Right atrium auricular region (tissue), 2 donors: Measurements from ENCODE around the gene INHBA. TPM values are rescaled to one million over a fixed set of nuclear protein-coding genes. Genes with fewer than 3 reads are reported as not detected.
A peak's percentile ranks its signal among the peaks of the same experiment; 100 is the strongest.

Source experiments
- DNase-seq: peaks from one replicate; pipeline ENCODE4 v3.0.0-alpha.2; 2019; ENCODE audit warnings: low spot score
- H3K27ac ChIP-seq, 2 donors: fragments of 200-600 bp; sonication (generic); 1 replicate in 1 of 2; 2 replicates in 1 of 2; pipeline ENCODE4 v1.5.1; 2016 to 2019
- H3K27me3 ChIP-seq, 2 donors: fragments of 200-600 bp; sonication (generic); one replicate each; pipeline versions ENCODE4 v1.5.1 to v1.6.0; 2017 to 2019
- H3K36me3 ChIP-seq: fragments of 200-600 bp; sonication (generic); one replicate; pipeline ENCODE4 v1.5.1; 2016
- H3K4me1 ChIP-seq, 2 donors: fragments of 200-600 bp; sonication (generic); one replicate each; pipeline versions ENCODE4 v1.5.1 to v1.6.0; 2017 to 2019
- H3K4me3 ChIP-seq, 2 donors: fragments of 200-600 bp; sonication (generic); 1 replicate in 1 of 2; 2 replicates in 1 of 2; pipeline ENCODE4 v1.5.1; 2017 to 2019; ENCODE audit warnings: mild to moderate bottlenecking in 1 of 2, moderate library complexity in 1 of 2
- H3K9me3 ChIP-seq, 2 donors: fragments of 200-600 bp; sonication (generic); one replicate each; pipeline ENCODE4 v1.5.1; 2019
- CTCF ChIP-seq, 2 donors: fragments of 200-600 bp; sonication (generic); IDR thresholded peaks; one replicate each; pipeline ENCODE4 v1.5.1; 2019; ENCODE audit warnings: antibody characterized with exemption in 2 of 2
- total RNA-seq, 2 donors: library from RNA; depleted of rRNA; stranded (reverse); fragments of >200 nt; gene quantifications; one replicate each; pipeline ENCODE4 v1.1.0, GENCODE V29; 2016

The INHBA gene
- total RNA-seq, 2 donors from 2014 or later, result 4.0 to 22.2 TPM

DNA sequence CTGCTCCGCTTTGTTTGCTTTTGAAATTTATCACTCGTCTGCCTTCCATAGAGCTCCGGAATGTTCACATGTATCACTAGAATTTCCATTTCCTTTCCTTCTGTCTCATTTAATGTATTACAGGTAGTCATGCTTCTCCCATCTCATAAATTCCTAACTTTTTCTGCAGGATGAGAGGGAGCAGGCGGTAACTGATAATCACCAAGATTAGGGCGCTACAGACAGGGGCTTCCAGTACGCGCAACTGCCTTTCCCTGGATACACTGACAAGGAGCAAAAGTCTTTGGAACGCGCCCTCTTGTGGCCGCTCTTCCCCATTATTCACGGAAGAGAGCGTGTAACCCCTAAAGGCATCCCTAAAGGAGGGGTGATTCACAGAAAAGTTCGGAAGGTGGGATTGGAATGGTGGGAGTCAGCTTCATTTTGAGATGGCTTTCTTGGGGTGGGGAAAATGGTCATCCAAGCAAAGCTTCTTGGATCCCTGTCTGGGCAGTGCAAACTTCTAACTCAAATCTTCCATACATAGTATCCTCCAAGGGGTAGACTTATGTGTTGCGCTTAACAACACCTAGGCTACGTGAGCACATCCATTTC, 6.5 kb downstream of the INHBA start:
- H3K27ac ChIP-seq, result peak overlapping the region; percentile 39 to 60

GRCh38 chr7:41695661-41696322, 7.1 kb downstream of the INHBA start:
- no peak for TF ChIP-seq CTCF (IDR thresholded peaks at IDR 0.05)
- H3K27me3 ChIP-seq, result no peaks in the 10 kb centered on the region
- no peaks in the 10 kb centered on the region for H3K36me3 ChIP-seq
- H3K9me3 ChIP-seq, result no peaks in the 10 kb centered on the region
- peaks cover 0 to 17% of the 10 kb centered on the region in 2 donors for H3K4me1 ChIP-seq
- DNase-seq, result no peak
- H3K4me3 ChIP-seq, result peak overlapping the region; percentile 14 to 36
- peak overlapping the region; percentile 39 to 60 for H3K27ac ChIP-seq

More for the DNA sequence above, 6.5 kb downstream of the INHBA start:
- H3K4me1 ChIP-seq, result peaks cover 0 to 17% of the 10 kb centered on the region in 2 donors
- no peaks in the 10 kb centered on the region for H3K9me3 ChIP-seq
- H3K36me3 ChIP-seq, result no peaks in the 10 kb centered on the region
- no peaks in the 10 kb centered on the region for H3K27me3 ChIP-seq
- DNase-seq, result peak; percentile 85
- H3K4me3 ChIP-seq, result peak overlapping the region; percentile 14 to 36
- peak; percentile 54 to 83 for TF ChIP-seq CTCF (IDR thresholded peaks at IDR 0.05)

- Histone ChIP-seq H3K9me3 (no peaks in the 10 kb centered on the region), H3K36me3 (no peaks in the 10 kb centered on the region), H3K4me3 (no peak overlapping the region), H3K4me1 (peaks cover 0 to 10% of the 10 kb centered on the region in 2 donors), H3K27ac (no peak overlapping the region), H3K27me3 (no peaks in the 10 kb centered on the region)
- no peak for DNase-seq
- TF ChIP-seq CTCF (IDR thresholded peaks at IDR 0.05), result no peak
Observed at GRCh38 chr7:41694495-41694894, 8.4 kb downstream of the INHBA start.

GRCh38 chr7:41693150-41693997, 9.5 kb downstream of the INHBA start:
- no peak for DNase-seq
- Histone ChIP-seq H3K36me3 (no peaks in the 10 kb centered on the region), H3K4me3 (no peak overlapping the region), H3K9me3 (no peaks in the 10 kb centered on the region), H3K4me1 (peaks cover 0 to 7% of the 10 kb centered on the region in 2 donors), H3K27me3 (no peaks in the 10 kb centered on the region), H3K27ac (no peak overlapping the region)
- peak in 1 of 2 donors; percentile 39 for TF ChIP-seq CTCF (IDR thresholded peaks at IDR 0.05)

- no peak for DNase-seq
- H3K27me3 ChIP-seq, result no peaks in the 10 kb centered on the region
- no peak for TF ChIP-seq CTCF (IDR thresholded peaks at IDR 0.05)
- H3K4me1 ChIP-seq, result peaks cover 0 to 7% of the 10 kb centered on the region in 2 donors
- H3K27ac ChIP-seq, result no peak overlapping the region
- H3K4me3 ChIP-seq, result no peak overlapping the region
- H3K36me3 ChIP-seq, result no peaks in the 10 kb centered on the region
- no peaks in the 10 kb centered on the region for H3K9me3 ChIP-seq
Observed at GRCh38 chr7:41692251-41692650, 10.6 kb downstream of the INHBA start.
